HUES6 (cell line): ENCODE data around the gene CD28.

Experiments
- H3K27ac ChIP-seq: 2 replicates; pipeline ENCODE4 v1.7.0; 2013; ENCODE audit warnings: low read depth, mild to moderate bottlenecking, low read length, inconsistent platforms
- H3K27me3 ChIP-seq: 2 replicates; pipeline ENCODE4 v1.6.1; 2013; ENCODE audit warnings: low read length; ENCODE audit not compliant: control insufficient read depth, insufficient read depth
- H3K36me3 ChIP-seq: 2 replicates; pipeline ENCODE4 v1.6.1; 2013; ENCODE audit warnings: low read length; ENCODE audit not compliant: control insufficient read depth, insufficient read depth
- H3K4me1 ChIP-seq: 2 replicates; pipeline ENCODE4 v1.6.1; 2013; ENCODE audit warnings: low read length; ENCODE audit not compliant: control insufficient read depth, insufficient read depth
- H3K4me3 ChIP-seq: 2 replicates; pipeline ENCODE4 v1.5.1; 2013; ENCODE audit warnings: low read depth, low read length
- H3K9ac ChIP-seq: one replicate; pipeline ENCODE4 v1.6.1; 2013; ENCODE audit warnings: mild to moderate bottlenecking, low read length
- H3K9me3 ChIP-seq: 2 replicates; pipeline ENCODE4 v1.6.1; 2013; ENCODE audit warnings: low read depth, low read length; ENCODE audit not compliant: control insufficient read depth, insufficient read depth

Gene CD28

DNA sequence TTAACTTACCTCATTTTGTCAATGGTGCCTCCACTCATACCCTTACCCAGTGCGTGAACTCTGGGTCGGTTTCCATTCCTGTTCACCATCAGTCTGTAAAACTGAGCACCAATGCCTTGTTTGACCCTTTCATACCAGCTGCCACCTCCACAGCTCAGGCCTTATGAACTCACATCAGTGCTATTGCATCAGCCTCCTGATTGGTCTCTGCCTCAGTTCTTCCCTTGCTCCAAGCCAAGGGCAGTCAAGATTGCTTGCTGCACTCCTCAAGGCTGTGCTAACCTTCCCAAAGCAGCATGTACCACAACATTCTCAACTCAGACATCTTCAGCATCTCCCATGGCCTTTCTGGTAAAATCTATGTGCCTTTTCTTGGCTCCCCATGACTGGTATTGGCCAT lies 9.3 kb downstream of the CD28 start:
- Histone ChIP-seq H3K9me3 (no peaks in the 10 kb centered on the region), H3K4me3 (no peak overlapping the region), H3K27ac (no peak overlapping the region), H3K27me3 (no peaks in the 10 kb centered on the region), H3K4me1 (peaks cover 10% of the 10 kb centered on the region), H3K9ac (no peak overlapping the region), H3K36me3 (no peaks in the 10 kb centered on the region)

DNA sequence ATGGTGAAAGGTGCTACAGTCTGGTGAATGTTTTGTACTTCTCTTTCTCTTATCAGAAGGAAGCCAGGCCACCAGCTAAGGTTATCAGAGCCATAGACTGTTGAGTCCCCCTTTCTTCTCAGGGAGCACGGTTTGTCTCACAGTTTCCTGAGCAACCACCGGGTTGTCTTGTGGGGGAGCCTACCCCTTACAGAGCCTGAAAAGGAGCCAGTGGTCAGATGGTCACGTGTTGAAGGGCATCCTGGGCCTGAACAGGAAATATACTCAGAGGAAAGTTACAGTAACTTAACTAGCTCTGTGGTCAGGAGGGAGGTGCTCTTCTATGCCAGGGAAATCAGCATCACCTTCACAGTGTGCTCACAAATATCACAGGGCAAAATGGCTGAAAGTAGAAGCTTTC lies 11.6 kb downstream of the CD28 start:
- Histone ChIP-seq H3K4me3 (no peak overlapping the region), H3K9me3 (no peaks in the 10 kb centered on the region), H3K36me3 (no peaks in the 10 kb centered on the region), H3K27ac (no peak overlapping the region), H3K4me1 (peaks cover 29% of the 10 kb centered on the region), H3K9ac (no peak overlapping the region), H3K27me3 (no peaks in the 10 kb centered on the region)

DNA sequence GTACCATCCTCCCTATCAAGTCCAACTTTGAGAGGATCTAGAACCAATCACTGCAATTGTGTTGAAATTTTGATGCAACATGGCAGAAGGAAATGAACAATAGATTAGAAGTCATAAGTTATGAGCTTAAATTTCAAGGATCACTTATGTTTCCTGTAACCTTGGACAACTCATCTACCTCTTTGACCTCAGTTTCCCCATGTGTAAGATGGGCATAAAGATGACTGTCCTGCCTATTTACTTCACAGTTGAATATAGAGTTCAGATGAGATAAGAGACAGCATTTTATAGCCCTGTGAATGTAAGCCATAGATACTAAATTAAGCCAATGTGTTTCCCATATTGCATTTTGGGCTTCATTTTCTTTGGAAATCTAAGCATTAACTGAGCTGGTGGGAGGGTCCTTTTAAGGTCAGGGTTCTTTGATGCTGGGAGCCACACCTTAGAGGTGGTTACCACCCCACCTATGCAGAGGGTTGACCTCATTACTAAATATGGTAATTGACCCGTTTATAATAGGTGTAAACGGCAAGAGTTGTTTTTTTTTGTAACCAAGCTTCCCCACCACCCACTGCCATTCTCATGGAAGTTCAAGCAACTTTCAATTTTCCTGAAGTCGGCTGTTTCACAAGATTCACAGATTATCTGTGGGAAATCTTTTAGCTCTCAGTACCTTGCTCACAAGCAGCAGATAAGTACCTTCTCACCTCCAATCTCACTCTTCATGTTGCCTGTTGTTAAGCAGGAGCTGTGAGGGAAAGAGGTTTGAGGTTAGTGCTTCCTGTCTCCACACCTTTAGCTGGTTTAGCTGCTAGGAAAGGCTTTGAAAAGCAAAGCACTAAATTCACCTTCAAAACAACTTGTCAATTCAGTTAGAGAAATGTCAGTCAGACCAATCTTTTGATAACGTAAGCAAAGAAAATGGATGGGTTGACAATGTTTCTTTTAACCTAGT lies 13.3 kb downstream of the CD28 start:
- H3K27me3 ChIP-seq: no peaks in the 10 kb centered on the region
- no peak overlapping the region for H3K9ac ChIP-seq
- H3K4me3 ChIP-seq: no peak overlapping the region

DNA sequence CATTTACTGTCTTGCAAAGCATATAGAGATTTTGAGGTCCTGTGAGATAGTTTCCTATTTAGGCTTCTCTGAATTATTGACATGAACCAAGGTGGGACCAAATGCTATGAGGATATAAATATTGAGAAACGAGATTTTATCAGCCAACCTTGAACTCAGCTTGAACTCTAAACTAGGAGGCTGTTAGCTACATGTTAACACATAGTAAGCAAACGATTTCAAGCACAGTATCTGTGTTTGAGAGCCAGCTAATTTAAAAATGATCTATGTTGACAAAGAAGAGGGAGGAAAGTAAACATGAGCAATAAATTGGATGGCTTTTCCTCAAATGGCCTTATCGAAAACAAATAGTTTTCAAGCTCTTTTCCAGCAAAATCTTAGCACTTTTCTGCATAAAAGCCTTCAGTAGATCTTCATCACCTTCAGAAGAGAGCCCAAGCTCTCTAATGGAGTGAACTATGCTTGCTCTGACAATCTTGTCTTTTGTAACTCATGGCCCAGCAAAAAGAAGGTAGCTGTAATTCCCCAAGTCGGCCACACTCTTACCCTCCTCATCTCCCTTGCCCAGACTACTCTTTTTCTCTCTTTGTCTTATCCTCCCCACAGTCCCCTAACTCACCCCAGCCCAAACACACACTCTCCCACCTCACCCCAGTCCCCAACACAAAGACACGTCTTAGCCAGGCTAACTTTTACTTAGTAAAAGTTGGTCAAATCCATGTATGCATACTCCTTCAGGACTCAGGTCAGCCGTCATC lies 14.7 kb downstream of the CD28 start:
- no peaks in the 10 kb centered on the region for H3K27me3 ChIP-seq
- H3K9ac ChIP-seq: no peak overlapping the region
- H3K27ac ChIP-seq: no peak overlapping the region
- no peak overlapping the region for H3K4me3 ChIP-seq
- H3K4me1 ChIP-seq: peaks cover 29% of the 10 kb centered on the region
- no peaks in the 10 kb centered on the region for H3K9me3 ChIP-seq
- no peaks in the 10 kb centered on the region for H3K36me3 ChIP-seq

More for the DNA sequence above, 13.3 kb downstream of the CD28 start:
- Histone ChIP-seq H3K9me3 (no peaks in the 10 kb centered on the region), H3K27ac (no peak overlapping the region), H3K36me3 (no peaks in the 10 kb centered on the region), H3K4me1 (peaks cover 29% of the 10 kb centered on the region)

DNA sequence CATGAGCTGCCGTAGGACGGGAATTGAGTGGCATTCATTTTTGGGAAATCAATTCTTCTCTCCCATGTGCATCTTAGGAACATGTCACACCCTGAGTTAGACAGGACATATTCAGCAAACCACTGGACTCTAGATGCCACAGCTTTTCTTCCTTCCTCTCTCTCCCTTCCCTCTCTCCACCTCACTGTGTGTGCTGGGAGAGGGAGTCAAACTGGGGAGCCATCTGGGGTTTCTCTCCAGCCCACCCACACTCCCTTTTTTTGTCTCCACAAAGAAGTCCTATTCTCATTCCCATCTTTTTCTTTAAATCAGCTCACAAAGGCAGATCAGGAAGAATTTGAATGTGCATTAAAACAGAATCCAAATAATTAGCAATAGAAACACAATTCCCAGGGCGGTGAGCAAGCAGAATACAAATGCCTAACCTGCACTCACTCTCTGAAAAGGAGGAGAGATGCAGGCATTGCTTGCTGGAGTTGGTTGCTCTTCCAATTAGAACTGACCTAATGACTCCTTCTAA lies 15.4 kb downstream of the CD28 start:
- no peak overlapping the region for H3K9ac ChIP-seq
- no peak overlapping the region for H3K4me3 ChIP-seq
- H3K27ac ChIP-seq: no peak overlapping the region
- H3K36me3 ChIP-seq: no peaks in the 10 kb centered on the region
- H3K9me3 ChIP-seq: no peaks in the 10 kb centered on the region
- H3K4me1 ChIP-seq: peaks cover 29% of the 10 kb centered on the region
- H3K27me3 ChIP-seq: no peaks in the 10 kb centered on the region

DNA sequence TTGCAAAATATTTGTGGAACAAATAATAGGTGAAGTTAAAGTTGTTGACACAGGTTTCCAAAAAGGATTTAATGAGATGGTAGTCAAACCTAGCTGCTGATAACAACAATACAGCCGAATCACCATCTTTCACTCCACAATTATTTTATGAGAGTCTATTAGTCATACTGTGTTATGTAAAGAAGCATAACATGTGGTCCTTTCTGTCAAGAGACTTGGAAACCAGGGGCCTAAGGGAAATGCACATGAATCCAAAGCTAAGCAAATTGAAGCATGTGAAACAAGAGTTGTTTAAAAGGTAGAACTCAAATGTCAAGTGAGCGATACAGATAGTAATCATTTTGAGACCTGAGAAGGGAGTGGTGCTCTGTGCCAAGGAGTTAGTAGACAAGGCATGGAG lies 16.0 kb downstream of the CD28 start:
- H3K27ac ChIP-seq: no peak overlapping the region
- peaks cover 29% of the 10 kb centered on the region for H3K4me1 ChIP-seq
- H3K36me3 ChIP-seq: no peaks in the 10 kb centered on the region
- H3K27me3 ChIP-seq: no peaks in the 10 kb centered on the region
- no peak overlapping the region for H3K4me3 ChIP-seq
- no peak overlapping the region for H3K9ac ChIP-seq
- H3K9me3 ChIP-seq: no peaks in the 10 kb centered on the region

DNA sequence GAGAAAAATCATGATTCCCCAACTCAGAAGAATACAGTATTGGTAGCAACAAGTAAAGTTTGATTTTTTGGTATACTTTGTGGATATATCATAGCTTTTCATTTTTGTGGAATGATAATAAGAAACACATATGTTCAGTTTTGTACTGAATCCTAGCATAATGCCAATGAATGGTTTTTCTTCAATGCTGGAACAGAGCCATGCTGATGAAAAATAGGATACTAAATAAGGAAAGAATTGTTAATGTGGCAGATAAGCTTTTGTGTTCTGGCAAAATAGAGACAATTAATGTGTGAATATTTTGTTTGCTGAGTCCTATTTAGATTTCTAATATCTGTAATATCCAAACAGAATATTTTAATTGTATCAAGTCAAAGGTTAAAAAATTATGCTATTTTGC lies 21.9 kb downstream of the CD28 start:
- Histone ChIP-seq H3K4me1 (no peaks in the 10 kb centered on the region), H3K27me3 (no peaks in the 10 kb centered on the region), H3K9ac (no peak overlapping the region), H3K9me3 (no peaks in the 10 kb centered on the region), H3K4me3 (no peak overlapping the region), H3K36me3 (no peaks in the 10 kb centered on the region), H3K27ac (no peak overlapping the region)

DNA sequence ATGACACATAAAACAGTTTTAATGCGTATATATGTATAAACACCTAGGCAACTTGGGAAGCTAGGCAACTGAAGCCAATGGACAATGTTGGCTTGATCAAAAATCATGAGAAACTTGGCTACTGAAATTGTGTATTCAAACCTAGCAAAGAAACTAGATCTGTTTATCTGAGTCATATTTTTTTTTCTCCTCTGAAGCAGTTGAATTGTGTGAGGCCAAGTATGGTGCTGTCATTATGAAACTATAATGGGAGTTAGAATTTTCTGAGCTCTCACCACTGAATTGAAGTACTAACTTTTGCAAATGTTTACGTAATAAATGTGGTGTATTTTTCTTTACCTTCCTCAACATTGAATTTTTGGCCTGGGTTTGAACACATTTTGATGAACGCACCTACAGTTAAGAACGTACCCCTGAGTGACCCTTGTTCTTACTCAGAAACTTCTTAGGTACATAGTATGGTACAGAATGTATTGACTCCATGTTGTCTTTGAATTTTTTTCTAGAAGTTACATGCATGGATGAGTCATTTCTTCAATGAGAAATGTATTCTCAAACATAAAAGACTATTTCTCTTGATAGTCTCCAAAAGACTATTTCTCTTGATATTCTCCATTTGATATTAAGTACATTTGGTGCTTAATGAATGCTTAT lies 23.8 kb downstream of the CD28 start:
- Histone ChIP-seq H3K27ac (no peak overlapping the region), H3K4me3 (no peak overlapping the region), H3K9ac (no peak overlapping the region), H3K4me1 (peaks cover 12% of the 10 kb centered on the region), H3K27me3 (no peaks in the 10 kb centered on the region), H3K36me3 (no peaks in the 10 kb centered on the region), H3K9me3 (no peaks in the 10 kb centered on the region)

DNA sequence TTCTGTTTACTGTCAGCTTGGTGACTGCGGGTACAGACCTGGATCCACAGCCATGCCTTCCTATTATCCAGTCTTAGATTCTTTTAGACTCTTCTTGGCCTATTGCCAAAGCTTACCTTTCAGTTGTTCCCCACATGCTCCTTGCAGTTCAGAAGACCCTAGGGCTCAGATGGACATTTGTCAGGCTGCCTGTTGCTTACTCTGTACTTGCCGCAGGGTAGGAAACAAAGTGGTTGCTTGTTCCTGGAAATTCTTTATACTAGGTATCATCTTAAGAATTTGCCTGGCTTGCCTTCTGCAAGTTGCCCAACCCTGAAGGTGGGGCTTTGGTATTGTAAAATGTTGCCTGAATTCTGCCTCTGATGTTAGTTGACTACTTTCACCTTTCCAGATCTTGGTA lies 24.4 kb downstream of the CD28 start:
- Histone ChIP-seq H3K9me3 (no peaks in the 10 kb centered on the region), H3K36me3 (no peaks in the 10 kb centered on the region), H3K9ac (no peak overlapping the region), H3K4me1 (peaks cover 12% of the 10 kb centered on the region), H3K4me3 (no peak overlapping the region), H3K27ac (no peak overlapping the region), H3K27me3 (no peaks in the 10 kb centered on the region)

DNA sequence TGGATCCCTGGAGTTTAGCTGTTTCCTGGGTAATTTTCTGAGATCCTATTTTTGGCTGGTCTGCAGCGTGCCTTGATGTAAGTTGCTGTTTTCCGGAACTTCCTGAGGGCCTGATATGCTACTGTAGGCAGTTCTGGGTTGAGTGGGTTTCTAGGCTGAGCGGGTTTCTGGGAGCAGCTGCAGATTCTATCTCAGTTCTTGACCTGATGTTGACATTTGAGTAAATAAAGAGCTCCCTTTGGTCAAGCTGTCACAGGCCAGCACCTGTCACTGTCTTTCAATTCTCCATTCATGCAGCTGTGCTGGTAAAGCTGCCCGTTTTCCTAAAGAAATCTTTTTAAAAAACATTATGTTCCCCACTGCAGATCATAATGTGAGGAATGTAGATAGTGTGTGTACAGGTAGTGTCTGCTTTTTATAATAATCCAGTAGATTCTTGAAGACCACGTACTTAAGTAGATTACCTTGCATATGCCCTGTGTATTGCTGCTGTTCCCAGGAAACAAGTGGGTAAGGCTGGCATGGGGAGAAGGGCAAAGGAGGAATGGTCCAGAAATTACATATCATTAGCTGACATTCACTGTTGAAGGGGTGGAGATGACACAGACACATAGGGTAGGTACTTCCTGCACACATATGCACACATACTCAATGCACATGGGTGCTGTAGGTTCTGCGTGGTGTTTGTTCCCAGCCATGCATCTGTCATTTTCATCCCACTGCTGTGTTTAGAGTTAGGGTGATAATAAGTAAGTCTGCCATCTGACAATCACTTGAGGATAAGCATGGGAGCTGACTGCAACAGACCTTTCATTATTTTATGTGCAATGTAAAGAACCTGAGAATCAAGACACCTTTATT lies 25.9 kb downstream of the CD28 start:
- H3K9me3 ChIP-seq: no peaks in the 10 kb centered on the region
- H3K27me3 ChIP-seq: no peaks in the 10 kb centered on the region
- H3K4me1 ChIP-seq: peaks cover 12% of the 10 kb centered on the region
- no peak overlapping the region for H3K9ac ChIP-seq
- no peak overlapping the region for H3K4me3 ChIP-seq
- H3K36me3 ChIP-seq: no peaks in the 10 kb centered on the region
- no peak overlapping the region for H3K27ac ChIP-seq
